Thoracic aorta (tissue), 2 donors: Measurements from ENCODE around the gene POMC. TPM values are rescaled to one million over a fixed set of nuclear protein-coding genes. Genes with fewer than 3 reads are reported as not detected.

Source experiments
- ATAC-seq: fragments of 150-250 bp; one replicate; pipeline ENCODE4 v1.8.0; 2017; ENCODE audit warnings: low read depth; ENCODE audit not compliant: insufficient number of reproducible peaks, low FRiP score
- DNase-seq: peaks from one replicate; pipeline ENCODE4 v3.0.0-alpha.2; 2020; ENCODE audit warnings: low spot score
- H3K27ac ChIP-seq, 2 donors: fragments of 200-600 bp; sonication (generic); 1 replicate in 1 of 2; 2 replicates in 1 of 2; pipeline ENCODE4 v1.5.1; 2016; ENCODE audit warnings: mild to moderate bottlenecking in 2 of 2, moderate library complexity in 2 of 2
- H3K27me3 ChIP-seq: fragments of 200-600 bp; sonication (generic); replicated peaks from 2 replicates; pipeline ENCODE4 v1.6.0; 2016; ENCODE audit warnings: mild to moderate bottlenecking; ENCODE audit not compliant: insufficient read depth
- H3K36me3 ChIP-seq: fragments of 200-600 bp; sonication (generic); one replicate; pipeline ENCODE4 v1.5.1; 2016
- H3K4me1 ChIP-seq, 2 donors: fragments of 200-600 bp; sonication (generic); 1 replicate in 1 of 2; 2 replicates in 1 of 2; pipeline versions ENCODE4 v1.5.1 to v1.6.0; 2016; ENCODE audit warnings: low read depth in 2 of 2, mild to moderate bottlenecking in 1 of 2; ENCODE audit not compliant: control insufficient read depth in 1 of 2
- H3K4me3 ChIP-seq: fragments of 200-600 bp; sonication (generic); 2 replicates; pipeline ENCODE4 v1.5.1; 2016; ENCODE audit warnings: mild to moderate bottlenecking
- H3K9me3 ChIP-seq: fragments of 200-600 bp; sonication (generic); 2 replicates; pipeline ENCODE4 v1.5.1; 2016
- total RNA-seq, 2 donors: library from RNA; depleted of rRNA; stranded (reverse); fragments of >200 nt; gene quantifications; one replicate each; pipeline versions ENCODE4 v1.1.0 to v1.2.3, GENCODE V29; 2016
- TF ChIP-seq, protein P1 (sequence below): fragments of 200-600 bp; sonication (generic); IDR thresholded peaks from one replicate; pipeline ENCODE4 v1.5.1; 2019; ENCODE audit warnings: antibody characterized with exemption

POMC gene
- total RNA-seq, 2 donors from 2014 or later: 1.2 to 5.7 TPM

DNA sequence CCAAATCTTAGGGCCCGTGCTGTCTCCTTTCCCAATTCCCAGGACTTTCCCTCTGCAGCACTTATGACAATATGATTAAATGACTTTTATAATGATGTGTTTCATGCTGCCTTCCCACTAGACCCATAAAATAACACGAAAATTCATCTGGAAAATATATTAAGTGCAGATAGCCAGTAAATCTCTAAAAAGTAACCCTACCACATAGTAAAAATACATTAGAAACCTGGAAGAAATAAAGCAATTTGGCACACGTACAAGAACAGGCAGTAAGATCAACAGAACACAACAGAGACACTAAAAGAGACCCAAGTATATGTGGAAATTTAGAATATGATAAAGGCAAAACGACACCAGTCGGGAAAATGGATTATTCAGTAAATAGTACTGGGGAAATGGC, 30.2 kb upstream of the POMC start:
- H3K36me3 ChIP-seq: no peaks in the 10 kb centered on the region
- DNase-seq: no peak
- no peak overlapping the region for H3K27ac ChIP-seq
- TF ChIP-seq, protein P1, sequence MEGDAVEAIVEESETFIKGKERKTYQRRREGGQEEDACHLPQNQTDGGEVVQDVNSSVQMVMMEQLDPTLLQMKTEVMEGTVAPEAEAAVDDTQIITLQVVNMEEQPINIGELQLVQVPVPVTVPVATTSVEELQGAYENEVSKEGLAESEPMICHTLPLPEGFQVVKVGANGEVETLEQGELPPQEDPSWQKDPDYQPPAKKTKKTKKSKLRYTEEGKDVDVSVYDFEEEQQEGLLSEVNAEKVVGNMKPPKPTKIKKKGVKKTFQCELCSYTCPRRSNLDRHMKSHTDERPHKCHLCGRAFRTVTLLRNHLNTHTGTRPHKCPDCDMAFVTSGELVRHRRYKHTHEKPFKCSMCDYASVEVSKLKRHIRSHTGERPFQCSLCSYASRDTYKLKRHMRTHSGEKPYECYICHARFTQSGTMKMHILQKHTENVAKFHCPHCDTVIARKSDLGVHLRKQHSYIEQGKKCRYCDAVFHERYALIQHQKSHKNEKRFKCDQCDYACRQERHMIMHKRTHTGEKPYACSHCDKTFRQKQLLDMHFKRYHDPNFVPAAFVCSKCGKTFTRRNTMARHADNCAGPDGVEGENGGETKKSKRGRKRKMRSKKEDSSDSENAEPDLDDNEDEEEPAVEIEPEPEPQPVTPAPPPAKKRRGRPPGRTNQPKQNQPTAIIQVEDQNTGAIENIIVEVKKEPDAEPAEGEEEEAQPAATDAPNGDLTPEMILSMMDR: no peak
- no peaks in the 10 kb centered on the region for H3K4me1 ChIP-seq
- no peaks in the 10 kb centered on the region for H3K9me3 ChIP-seq
- ATAC-seq: no peak
- H3K27me3 ChIP-seq: no peaks in the 10 kb centered on the region
- no peak overlapping the region for H3K4me3 ChIP-seq

DNA sequence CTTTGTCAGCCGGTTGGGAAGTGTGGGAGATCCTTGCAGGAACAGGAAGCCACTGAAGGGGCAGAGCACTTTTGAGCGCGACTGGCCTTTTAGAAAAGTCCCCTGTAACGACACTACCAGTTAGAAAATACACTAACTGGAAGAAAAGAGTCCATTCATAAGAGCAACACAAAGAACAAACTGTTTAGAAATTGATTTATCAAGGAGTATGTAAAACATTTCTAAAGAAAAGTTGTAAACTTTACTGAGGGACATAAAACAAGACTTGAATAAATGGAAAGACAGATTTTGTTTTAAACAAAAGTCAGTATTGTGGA, 29.8 kb upstream of the POMC start:
- no peak overlapping the region for H3K4me3 ChIP-seq
- TF ChIP-seq, protein P1: no peak
- H3K27ac ChIP-seq: no peak overlapping the region
- H3K9me3 ChIP-seq: no peaks in the 10 kb centered on the region
- H3K27me3 ChIP-seq: no peaks in the 10 kb centered on the region
- H3K4me1 ChIP-seq: no peaks in the 10 kb centered on the region
- DNase-seq (no peak), ATAC-seq (no peak)
- no peaks in the 10 kb centered on the region for H3K36me3 ChIP-seq

DNA sequence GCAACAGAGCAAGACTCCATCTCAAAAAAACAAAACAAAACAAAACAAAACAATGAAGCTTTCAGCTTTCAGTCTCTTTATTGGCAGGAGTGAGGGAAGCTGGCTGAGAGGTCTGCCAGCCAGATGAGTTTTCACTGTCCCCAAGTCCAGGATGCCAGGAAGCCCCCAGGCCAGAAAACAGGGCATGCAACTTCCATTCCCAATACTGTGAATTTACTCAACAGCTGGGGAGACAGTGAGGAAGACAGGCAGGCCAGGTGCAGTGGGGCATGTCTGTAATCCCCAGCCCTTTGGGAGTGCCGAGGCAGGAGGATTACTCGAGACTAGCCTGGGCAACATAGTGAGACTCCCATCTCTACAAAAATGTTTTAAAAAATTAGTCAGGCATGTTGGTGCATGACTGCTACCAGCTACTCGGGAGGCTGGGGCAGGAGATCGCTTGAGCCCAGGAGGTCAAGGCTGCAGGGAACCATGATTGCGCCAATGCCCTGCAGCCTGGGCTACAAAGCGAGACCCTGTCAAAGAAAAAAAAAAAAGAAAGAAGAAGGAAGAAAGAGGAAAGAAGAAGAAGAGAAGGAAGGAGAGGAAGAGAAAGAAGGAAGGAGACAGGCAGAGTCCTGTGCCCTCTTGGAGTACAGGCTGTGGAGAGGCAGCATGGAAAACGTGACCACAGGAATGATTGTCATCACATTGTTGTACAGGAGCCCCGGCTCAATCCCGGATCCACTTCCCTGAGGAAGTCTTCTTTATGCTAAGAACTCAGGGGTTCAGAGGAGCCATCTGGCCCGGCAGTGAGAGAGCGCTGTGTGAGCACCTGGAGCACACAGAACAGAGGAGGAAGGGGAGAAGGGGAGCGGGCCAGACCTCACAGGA, 29.2 kb upstream of the POMC start:
- no peaks in the 10 kb centered on the region for H3K4me1 ChIP-seq
- DNase-seq (no peak), ATAC-seq (no peak)
- no peak overlapping the region for H3K27ac ChIP-seq
- no peaks in the 10 kb centered on the region for H3K9me3 ChIP-seq
- H3K4me3 ChIP-seq: no peak overlapping the region
- TF ChIP-seq, protein P1: no peak
- H3K36me3 ChIP-seq: no peaks in the 10 kb centered on the region
- H3K27me3 ChIP-seq: no peaks in the 10 kb centered on the region

DNA sequence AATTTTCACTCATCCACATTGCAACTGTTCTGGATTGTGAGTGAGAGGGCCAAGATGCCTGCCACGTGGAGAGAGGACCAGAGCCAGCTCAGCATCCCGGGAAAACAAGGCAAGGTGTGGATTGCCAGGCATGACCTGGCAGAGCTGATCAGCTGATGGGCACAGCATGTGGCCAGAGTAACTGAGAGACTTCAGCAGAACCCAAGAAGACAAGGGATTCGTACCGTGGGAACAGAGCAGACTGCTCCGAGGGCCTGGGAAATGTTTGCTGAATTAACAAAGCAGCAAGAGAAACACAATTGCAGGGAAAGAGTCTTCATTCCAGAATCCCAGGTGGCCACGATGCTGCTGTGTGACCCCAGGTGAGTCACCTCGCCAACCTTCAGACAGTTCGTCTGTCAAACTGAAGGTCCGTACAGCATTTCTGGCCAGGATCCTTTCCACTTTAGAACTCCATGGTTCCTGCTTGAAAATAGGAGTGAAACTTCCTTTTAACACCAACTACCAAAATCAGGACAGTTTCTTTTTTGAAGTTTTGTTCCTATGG, 26.3 kb upstream of the POMC start:
- Histone ChIP-seq H3K9me3 (no peaks in the 10 kb centered on the region), H3K4me3 (no peak overlapping the region), H3K27me3 (no peaks in the 10 kb centered on the region), H3K36me3 (no peaks in the 10 kb centered on the region), H3K27ac (no peak overlapping the region), H3K4me1 (no peaks in the 10 kb centered on the region)
- no peak for ATAC-seq
- DNase-seq: no peak
- TF ChIP-seq, protein P1: no peak

DNA sequence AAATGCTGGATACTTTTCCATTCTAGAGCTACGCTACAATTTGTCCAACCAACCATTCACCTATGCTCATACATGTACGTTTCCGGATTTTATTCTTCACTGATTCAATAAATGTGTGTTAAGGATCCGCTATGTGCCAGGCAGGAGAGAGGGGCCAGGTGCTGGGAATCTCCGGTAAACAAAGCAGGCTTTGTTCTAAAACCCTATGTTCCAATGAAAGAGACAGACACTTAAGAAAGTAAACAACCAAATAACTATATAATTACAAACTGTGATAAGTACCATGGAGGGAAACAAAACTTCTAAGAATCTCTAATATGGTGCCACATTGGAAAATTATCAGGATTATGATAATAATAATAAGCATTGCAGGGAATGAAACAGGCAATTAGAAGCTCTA, 22.2 kb upstream of the POMC start:
- no peaks in the 10 kb centered on the region for H3K27me3 ChIP-seq
- no peaks in the 10 kb centered on the region for H3K4me1 ChIP-seq
- no peak for ATAC-seq
- no peak overlapping the region for H3K27ac ChIP-seq
- no peaks in the 10 kb centered on the region for H3K36me3 ChIP-seq
- TF ChIP-seq, protein P1: no peak
- no peak overlapping the region for H3K4me3 ChIP-seq
- no peak for DNase-seq
- H3K9me3 ChIP-seq: no peaks in the 10 kb centered on the region
